B cell (primary cell): ENCODE data around the gene CCNYL1. TPM values are rescaled to one million over a fixed set of nuclear protein-coding genes. Genes with fewer than 3 reads are reported as not detected.
"Not testable (repeated sequence)": the region's sequence is repeated elsewhere in the genome, so short reads cannot be mapped to it uniquely, and the experiment has no call there.

ENCODE experiments used
- ATAC-seq: fragments of 200-7000 bp; cut with Tn5 transposase; one replicate; pipeline ENCODE4 v1.10.0; 2021; ENCODE audit warnings: low read depth, mild to moderate bottlenecking, moderate number of reproducible peaks, moderate library complexity
- CTCF ChIA-PET: fragments of 350-600 bp; sonication (Branson Sonifier 250); formaldehyde crosslinking; loops from one replicate; lab custom pipeline; 2021; ENCODE audit warnings: antibody characterized with exemption, inconsistent platforms; lab: Charles Lee
- POLR2A ChIA-PET: fragments of 350-600 bp; sonication (Branson Sonifier 250); formaldehyde crosslinking; loops from one replicate; lab custom pipeline; 2021; ENCODE audit warnings: antibody characterized with exemption; lab: Charles Lee
- DNase-seq: peaks from one replicate; pipeline ENCODE4 v3.0.0; 2013
- H2AFZ ChIP-seq: 2 replicates; pipeline ENCODE4 v1.6.1; 2012; ENCODE audit warnings: mild to moderate bottlenecking, low read depth, low read length; ENCODE audit not compliant: insufficient read depth, poor library complexity, severe bottlenecking
- H3K27ac ChIP-seq, 2 donors: 1 replicate in 1 of 2; 2 replicates in 1 of 2; pipeline ENCODE4 v1.5.1; 2012 to 2013; ENCODE audit warnings: low read length in 2 of 2, mild to moderate bottlenecking in 2 of 2, moderate library complexity in 1 of 2
- H3K27me3 ChIP-seq, 4 experiments: fragments of 200-600 bp in 1 of 4; sonication (generic) in 1 of 4; replicated peaks in 1 of 4; 1 replicate in 2 of 4; 2 replicates in 2 of 4; pipeline versions ENCODE4 v1.6.1 to v1.7.0; 2013 to 2016; ENCODE audit warnings: low read length in 3 of 4, mild to moderate bottlenecking in 2 of 4, mixed read lengths in 1 of 4, moderate library complexity in 1 of 4; ENCODE audit not compliant: insufficient read depth in 4 of 4, control insufficient read depth in 3 of 4; ENCODE audit errors: control extremely low read depth in 1 of 4
- H3K36me3 ChIP-seq, 2 experiments: replicated peaks in 1 of 2; 1 replicate in 1 of 2; 2 replicates in 1 of 2; pipeline versions ENCODE4 v1.6.1 to v1.7.1; 2013; ENCODE audit warnings: low read length in 1 of 2; ENCODE audit not compliant: insufficient read depth in 2 of 2, control insufficient read depth in 1 of 2; ENCODE audit errors: control extremely low read depth in 1 of 2, extremely low read depth in 1 of 2
- H3K4me1 ChIP-seq, 2 donors: fragments of 200-600 bp in 1 of 2; sonication (generic) in 1 of 2; 1 replicate in 1 of 2; 2 replicates in 1 of 2; pipeline versions ENCODE4 v1.5.1 to v1.6.1; 2013 to 2017; ENCODE audit warnings: low read length in 2 of 2; ENCODE audit not compliant: control insufficient read depth in 2 of 2, insufficient read depth in 2 of 2
- H3K4me2 ChIP-seq: replicated peaks from 2 replicates; pipeline ENCODE3; 2012; ENCODE audit warnings: mild to moderate bottlenecking, low read depth, low read length; ENCODE audit not compliant: poor library complexity, severe bottlenecking
- H3K4me3 ChIP-seq, 5 experiments: fragments of 200-600 bp in 1 of 5; sonication (generic) in 1 of 5; 1 replicate in 3 of 5; 2 replicates in 2 of 5; pipeline versions ENCODE4 v1.5.1 to v1.7.0; 2011 to 2016; ENCODE audit warnings: low read length in 4 of 5, mild to moderate bottlenecking in 4 of 5, low read depth in 2 of 5, control low read depth in 1 of 5, moderate library complexity in 1 of 5; ENCODE audit not compliant: insufficient read depth in 1 of 5; ENCODE audit errors: control extremely low read depth in 1 of 5, extremely low read depth in 1 of 5
- H3K79me2 ChIP-seq: fragments of 200-600 bp; sonication (generic); one replicate; pipeline ENCODE4 v1.6.0; 2016; ENCODE audit warnings: low read length; ENCODE audit not compliant: control insufficient read depth, insufficient read depth
- H3K9ac ChIP-seq: fragments of 200-600 bp; sonication (generic); 2 replicates; pipeline ENCODE4 v1.6.1; 2017; ENCODE audit warnings: mild to moderate bottlenecking, low read length, moderate library complexity
- H3K9me3 ChIP-seq, 3 donors: one replicate each; pipeline versions ENCODE4 v1.6.1 to v1.7.1; 2013; ENCODE audit warnings: low read length in 2 of 3; ENCODE audit not compliant: control insufficient read depth in 2 of 3, insufficient read depth in 1 of 3; ENCODE audit errors: control extremely low read depth in 1 of 3
- H4K20me1 ChIP-seq: 2 replicates; pipeline ENCODE4 v1.6.0; 2012; ENCODE audit warnings: mild to moderate bottlenecking, low read length; ENCODE audit not compliant: insufficient read depth, control insufficient read depth, poor library complexity, severe bottlenecking
- H3K27ac Mint-ChIP-seq: one replicate; pipeline ENCODE4 v1.8.0; 2021; ENCODE audit warnings: mixed read lengths
- H3K27me3 Mint-ChIP-seq: one replicate; pipeline ENCODE4 v1.8.0; 2021; ENCODE audit warnings: mixed read lengths
- H3K4me1 Mint-ChIP-seq: one replicate; pipeline ENCODE4 v1.8.0; 2021; ENCODE audit warnings: mixed read lengths
- H3K4me3 Mint-ChIP-seq: one replicate; pipeline ENCODE4 v1.8.0; 2021; ENCODE audit warnings: mixed read lengths
- H3K9me3 Mint-ChIP-seq: one replicate; pipeline ENCODE4 v1.8.0; 2022; ENCODE audit warnings: mixed read lengths; ENCODE audit not compliant: insufficient read depth
- CTCF ChIP-seq: fragments of 200-600 bp; IDR thresholded peaks from one replicate; pipeline ENCODE4 v1.8.0; 2022; ENCODE audit warnings: antibody characterized with exemption, mild to moderate bottlenecking
- EZH2 ChIP-seq: IDR thresholded peaks from 2 replicates; pipeline ENCODE4 v1.6.1; 2012; ENCODE audit warnings: borderline replicate concordance, low read depth, mild to moderate bottlenecking, moderate library complexity, low read length; ENCODE audit not compliant: insufficient read depth, poor library complexity, severe bottlenecking
- WGBS: methylation state at CpG from one replicate; pipeline ENCODE4 v1.1.5; 2013; ENCODE audit warnings: missing lambda C conversion rate; ENCODE audit not compliant: insufficient coverage; 5-methylcytosine and 5-hydroxymethylcytosine counted together
- intact Hi-C: fragments of 100-400 bp; cut with micrococcal nuclease; formaldehyde crosslinking; loops from one replicate; pipeline ENCODE4 v1.10.0; 2022
- polyA plus RNA-seq: library from polyadenylated mRNA; depleted of rRNA; stranded (reverse); fragments of >200 nt; gene quantifications from 2 replicates; pipeline ENCODE4 v1.2.3, GENCODE V29; 2012
- total RNA-seq, 2 donors: library from RNA; stranded (reverse); fragments of 120-200 nt in 1 of 2; gene quantifications; 1 replicate in 1 of 2; 2 replicates in 1 of 2; pipeline versions ENCODE4 v1.2.3 to v1.2.4, GENCODE V29; 2013 to 2022

The CCNYL1 gene
- total and polyA plus RNA-seq, 2 donors (not counting 1 experiment from before 2014, with no cell fraction given): 8.6 to 14.2 TPM

GRCh38 chr2:207695293-207695692 is 16.1 kb upstream of the CCNYL1 start:
- ATAC-seq (no peak), DNase-seq (no peak)
- Mint-ChIP-seq H3K27ac (no peak overlapping the region), H3K27me3 (no peaks in the 10 kb centered on the region), H3K9me3 (no peaks in the 10 kb centered on the region), H3K4me1 (peaks cover 4% of the 10 kb centered on the region), H3K4me3 (no peak overlapping the region)
- CTCF ChIA-PET: interaction anchor here (0.6 to 4.2 kb wide), 3 partner anchors 52 to 277 kb away, joined by 3 to 31 read pairs (median 5); partner anchors contain the start of gene METTL21A
- peaks cover 5 to 8% of the 10 kb centered on the region in 2 donors for H3K4me1 ChIP-seq
- H3K79me2 ChIP-seq: no peaks in the 10 kb centered on the region
- POLR2A ChIA-PET: no interaction called here
- TF ChIP-seq EZH2: no peak
- no peak for TF ChIP-seq CTCF
- H3K27me3 ChIP-seq: peaks cover 0 to 2% (median 0%) of the 10 kb centered on the region in 4 experiments
- 100% methylated on average over 1 of the region's 4 CpGs for WGBS
- no peak overlapping the region for H3K4me2 ChIP-seq
- H3K4me3 ChIP-seq: no peak overlapping the region
- no peaks in the 10 kb centered on the region for H4K20me1 ChIP-seq
- H3K36me3 ChIP-seq: no peaks in the 10 kb centered on the region
- intact Hi-C loops: no loop called here
- no peak overlapping the region for H2AFZ ChIP-seq
- no peaks in the 10 kb centered on the region for H3K9me3 ChIP-seq
- no peak overlapping the region for H3K9ac ChIP-seq
- no peak overlapping the region for H3K27ac ChIP-seq

GRCh38 chr2:207696911-207697310 is 14.5 kb upstream of the CCNYL1 start:
- H4K20me1 ChIP-seq, H3K4me2 ChIP-seq, H3K4me1 Mint-ChIP-seq, H3K9me3 ChIP-seq, H3K4me3 Mint-ChIP-seq, H3K27me3 ChIP-seq, H3K27me3 Mint-ChIP-seq, H3K4me1 ChIP-seq, H3K27ac ChIP-seq, H2AFZ ChIP-seq, H3K9me3 Mint-ChIP-seq, CTCF ChIA-PET, H3K79me2 ChIP-seq, H3K27ac Mint-ChIP-seq, H3K36me3 ChIP-seq, DNase-seq, intact Hi-C loops, H3K4me3 ChIP-seq, POLR2A ChIA-PET, ATAC-seq, H3K9ac ChIP-seq: not testable (repeated sequence)
- 89% methylated on average over 5 of the region's 5 CpGs for WGBS
